GM19099 (cell line): ENCODE data around the gene PHACTR1.

Source experiments
- POLR2A ChIP-seq: IDR thresholded peaks from 3 replicates; pipeline ENCODE4 v1.6.1; 2011; ENCODE audit warnings: low read depth; ENCODE audit not compliant: insufficient read length; ENCODE audit errors: extremely low read depth

The PHACTR1 gene

DNA sequence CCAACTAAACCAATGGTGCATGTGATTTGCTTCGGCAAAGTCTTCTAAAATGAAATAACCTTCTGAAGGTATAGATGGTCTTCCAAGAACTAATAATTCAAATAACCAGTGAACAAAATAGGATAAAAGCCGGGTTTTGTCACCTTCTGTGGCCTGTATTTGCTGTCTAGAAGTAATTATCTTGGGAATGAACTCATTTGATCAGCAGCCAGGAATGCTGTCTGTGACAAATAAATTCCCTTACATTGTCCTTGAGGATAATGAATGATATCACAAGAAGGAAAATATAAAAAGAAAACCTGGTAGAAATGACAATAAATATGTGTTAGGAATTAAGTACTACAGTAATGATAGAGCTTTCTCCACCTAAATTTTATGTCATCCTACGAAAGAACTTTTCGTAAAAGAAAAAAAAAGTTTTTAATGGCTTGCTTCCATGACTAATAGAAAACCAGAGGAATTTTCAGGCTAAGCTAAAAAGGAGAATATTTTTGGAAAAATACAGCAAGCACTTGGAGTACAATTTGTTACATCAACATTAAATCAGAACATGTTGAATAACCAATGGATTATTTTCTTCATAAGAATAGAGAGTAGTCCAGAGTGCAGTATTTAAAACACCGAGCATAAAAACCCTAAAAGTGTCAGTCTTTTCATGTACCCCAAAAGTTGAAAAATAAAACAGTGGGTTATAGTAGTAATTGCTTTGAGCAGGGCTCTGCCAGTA, 364.1 kb downstream of the PHACTR1 start:
- no peak for TF ChIP-seq POLR2A

DNA sequence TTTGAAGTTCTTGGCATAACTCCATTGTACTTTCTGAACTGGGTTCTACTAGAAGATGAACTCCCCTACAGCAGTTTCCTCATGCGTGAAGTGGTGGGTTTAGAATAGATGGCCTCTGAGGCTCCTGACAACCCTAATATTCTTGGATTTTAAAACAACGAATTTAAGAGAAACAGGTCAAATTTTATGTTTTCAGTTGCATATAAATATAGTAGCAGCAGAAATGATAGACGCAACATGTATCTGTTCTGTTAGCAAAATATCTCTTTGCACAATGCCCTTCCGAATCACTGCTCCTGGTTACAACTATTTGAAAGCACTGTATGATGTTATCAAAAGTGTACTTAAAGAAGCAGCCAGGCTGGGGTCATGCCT, 364.6 kb downstream of the PHACTR1 start:
- no peak for TF ChIP-seq POLR2A

DNA sequence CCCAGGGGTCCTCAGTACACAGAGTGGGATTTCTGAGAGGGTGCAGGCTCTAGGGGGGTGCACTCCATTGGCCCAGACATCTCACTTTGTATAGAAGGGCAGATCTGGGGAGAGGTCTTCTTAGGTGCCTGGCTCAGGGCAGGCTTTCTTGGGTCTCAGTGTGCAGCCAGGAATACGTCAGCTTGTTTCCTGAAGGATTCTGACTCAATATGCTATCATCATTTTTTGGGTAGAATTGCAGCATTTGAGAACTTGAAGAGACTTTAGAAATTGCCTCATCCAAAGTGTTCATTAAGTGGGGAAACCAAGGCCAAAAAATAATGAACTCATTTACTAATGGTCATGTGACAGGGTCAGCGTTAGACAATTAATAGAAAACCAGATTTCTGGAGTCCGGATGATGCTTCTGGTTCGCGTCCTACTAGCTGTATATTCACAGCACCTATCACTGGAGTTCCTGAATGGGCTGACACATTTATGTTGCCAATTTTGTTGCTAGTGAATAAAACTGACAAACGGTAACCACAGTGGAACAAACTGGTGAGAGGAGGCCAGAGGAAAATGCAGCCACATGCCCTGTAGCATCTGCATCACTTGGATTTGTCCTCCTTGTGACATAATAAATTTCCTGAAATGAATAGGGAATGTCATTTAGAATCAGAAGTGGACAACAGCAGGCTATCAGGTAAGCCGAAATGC, 372.9 kb downstream of the PHACTR1 start:
- no peak for TF ChIP-seq POLR2A

DNA sequence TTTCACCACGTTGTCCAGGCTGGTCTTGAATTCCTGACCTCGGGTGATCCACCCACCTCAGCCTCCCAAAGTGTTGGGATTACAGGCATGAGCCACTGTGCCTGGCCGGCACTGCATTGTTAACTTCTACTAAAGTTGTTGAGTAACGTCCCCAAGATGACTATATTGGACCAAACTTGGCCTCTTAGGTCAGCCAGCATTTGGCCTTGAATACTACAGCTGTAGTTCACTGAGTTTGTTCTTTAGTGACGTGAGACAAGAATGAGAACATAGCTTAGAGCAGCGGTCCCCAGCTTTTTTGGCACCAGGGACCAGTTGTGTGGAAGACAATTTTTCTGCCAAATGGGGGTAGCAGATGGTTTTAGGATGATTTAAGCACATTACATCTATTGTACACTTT, 374.6 kb downstream of the PHACTR1 start:
- TF ChIP-seq POLR2A, result no peak

DNA sequence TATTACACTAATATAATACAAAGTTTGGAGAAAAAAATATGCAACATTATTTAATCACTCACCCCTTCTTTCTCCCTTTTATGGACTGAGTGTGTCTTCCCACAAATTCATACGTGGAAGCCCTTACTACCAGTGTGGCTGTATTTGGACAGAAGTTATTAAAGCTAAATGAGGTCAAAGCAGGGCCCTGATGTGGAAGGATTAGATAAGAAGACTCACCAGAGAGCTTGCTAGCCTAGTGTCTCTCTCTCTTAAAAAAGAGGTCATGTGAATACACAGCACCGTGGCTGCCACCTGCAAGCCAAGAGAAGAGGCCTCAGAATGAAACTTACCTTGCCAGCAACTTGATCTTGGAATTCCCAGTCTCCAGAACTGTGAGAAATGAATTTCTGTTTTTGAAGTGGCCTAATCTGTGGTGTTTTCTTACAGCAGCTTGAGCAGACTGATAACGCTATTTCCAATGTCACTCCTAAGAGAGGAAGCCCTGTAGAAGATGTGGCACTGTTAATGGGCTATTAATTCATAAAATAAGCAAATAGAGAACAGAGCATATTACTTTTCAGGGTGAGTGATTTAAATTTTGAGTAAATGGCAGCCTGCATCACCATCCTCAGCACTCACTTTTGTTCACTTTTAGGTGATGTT, 378.3 kb downstream of the PHACTR1 start:
- no peak for TF ChIP-seq POLR2A

DNA sequence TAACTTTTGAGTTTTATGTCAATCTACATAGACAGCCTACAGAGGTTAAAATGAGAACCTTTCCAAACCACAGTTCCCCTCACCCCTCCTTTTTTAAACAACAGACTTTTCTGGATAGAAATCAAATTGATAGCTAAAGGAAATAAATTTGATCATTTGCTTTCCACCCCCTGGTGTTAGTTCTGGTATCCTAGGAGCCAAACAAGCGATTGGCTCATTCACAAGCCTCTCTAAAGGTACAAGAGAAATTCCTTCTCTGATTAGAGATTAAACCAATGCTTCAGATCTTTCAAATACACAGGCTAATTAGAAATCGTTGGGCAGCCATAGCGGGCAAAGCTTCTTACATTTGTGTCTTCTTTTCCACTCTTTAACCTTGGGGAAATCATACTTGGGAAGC, 379.5 kb downstream of the PHACTR1 start:
- TF ChIP-seq POLR2A, result no peak

DNA sequence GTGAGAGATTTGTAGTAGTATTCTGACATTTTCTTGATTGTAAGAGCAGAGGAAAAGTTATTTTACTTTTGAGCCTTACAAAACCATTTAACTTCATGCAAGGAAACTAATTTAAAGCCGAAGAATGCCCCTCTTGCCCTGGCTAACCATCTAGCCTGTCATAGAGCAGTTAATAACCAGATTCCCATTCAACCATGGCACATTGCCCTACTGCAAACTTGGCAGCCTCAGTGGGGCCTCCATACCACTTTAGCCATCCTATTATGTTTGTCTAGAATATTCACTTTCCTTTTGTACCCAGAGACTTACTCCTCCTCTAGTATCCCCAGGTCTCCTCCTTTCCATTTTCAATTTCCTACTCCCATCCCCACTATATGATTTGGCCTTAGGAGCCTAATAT, 380.9 kb downstream of the PHACTR1 start:
- no peak for TF ChIP-seq POLR2A

DNA sequence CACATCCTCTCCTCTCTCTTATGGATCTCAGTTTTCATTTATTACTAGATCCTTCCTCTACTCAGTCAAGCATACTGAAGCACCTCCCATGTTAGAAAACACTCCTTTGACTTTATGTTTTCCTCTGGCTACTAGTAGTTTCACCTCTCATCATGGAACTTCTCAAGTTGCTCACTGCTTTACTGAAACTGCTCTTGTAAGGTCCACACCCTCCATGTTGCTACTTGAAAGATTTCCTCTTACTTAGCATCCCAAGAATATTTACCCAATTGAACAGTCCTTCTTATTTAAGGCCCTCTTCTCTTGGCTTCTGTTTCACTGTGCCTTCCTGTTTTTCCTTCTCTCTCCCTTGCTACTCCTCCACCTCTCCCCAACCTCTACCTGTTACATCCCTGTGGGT, 381.4 kb downstream of the PHACTR1 start:
- no peak for TF ChIP-seq POLR2A

DNA sequence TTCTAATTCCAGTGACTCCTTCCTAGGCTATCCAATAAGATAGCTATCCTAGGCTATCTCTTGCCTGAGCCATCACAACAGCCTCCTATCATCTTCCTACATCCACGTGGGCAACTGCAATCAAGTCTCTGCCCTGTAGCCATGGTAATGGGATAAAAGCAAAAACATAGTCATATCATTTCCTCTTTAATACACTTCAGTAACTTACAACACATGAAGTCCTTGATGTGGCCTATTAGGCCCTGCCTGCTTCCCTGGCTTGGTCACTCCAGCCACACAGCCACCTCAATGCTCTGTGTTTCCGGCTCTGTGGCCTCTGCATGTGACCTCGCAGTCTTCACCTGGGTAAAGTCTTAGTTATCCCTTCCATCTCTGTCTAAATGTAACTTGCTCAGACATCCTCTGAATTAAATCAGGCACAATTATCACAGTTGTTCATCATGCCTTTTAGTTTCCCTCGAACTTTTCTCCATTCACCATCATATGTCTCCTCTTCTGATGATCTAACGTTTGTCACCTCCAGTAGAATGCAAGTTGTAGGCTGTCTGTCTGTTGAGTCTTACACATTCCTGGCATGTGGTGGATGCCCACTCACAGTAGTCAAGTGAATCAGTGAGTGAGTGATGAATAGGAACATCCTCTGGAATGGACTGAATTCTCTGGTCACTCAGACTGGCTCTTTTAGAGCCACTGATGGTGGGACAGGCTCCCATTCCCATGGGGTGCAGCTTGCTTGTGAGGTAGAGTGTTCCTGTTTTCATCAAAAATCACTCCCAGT, 382.4 kb downstream of the PHACTR1 start:
- no peak for TF ChIP-seq POLR2A

DNA sequence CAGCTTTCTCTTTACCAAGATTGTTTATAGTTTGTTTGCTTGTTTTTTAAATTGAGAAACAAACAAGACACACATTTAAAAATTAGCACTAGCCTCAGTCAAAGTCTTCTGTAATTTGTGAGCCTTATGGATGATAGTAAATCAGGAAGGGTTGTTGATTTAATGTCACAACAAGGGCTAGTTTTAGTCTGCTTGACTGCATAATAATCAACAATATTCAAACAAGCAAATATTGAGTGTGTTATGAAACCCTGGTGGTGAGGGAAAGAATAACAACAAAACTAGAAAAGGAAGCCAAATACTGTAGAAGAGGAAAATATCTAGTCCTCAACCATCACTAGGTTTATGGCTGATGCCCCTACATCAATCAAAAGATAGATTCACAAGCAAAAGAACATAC, 383.2 kb downstream of the PHACTR1 start:
- TF ChIP-seq POLR2A, result no peak

DNA sequence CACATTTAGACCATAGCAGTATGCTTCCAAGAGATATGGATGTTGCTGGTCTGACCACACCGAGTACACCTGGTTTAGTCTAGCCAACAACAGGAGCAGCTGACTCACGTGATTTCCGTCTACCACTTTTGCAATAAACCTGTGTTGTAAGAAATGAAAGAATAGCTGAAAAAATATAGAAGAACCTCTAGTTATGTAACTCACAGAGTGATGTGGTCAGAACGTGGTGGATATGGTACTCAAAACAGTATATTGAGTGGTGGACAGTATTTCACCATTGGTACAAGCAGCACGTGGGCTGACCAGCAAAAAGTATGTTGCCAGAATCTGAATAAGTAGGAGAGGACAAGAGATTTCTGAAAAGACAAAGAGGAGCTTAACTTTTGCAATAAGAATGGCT, 384.8 kb downstream of the PHACTR1 start:
- TF ChIP-seq POLR2A, result no peak

DNA sequence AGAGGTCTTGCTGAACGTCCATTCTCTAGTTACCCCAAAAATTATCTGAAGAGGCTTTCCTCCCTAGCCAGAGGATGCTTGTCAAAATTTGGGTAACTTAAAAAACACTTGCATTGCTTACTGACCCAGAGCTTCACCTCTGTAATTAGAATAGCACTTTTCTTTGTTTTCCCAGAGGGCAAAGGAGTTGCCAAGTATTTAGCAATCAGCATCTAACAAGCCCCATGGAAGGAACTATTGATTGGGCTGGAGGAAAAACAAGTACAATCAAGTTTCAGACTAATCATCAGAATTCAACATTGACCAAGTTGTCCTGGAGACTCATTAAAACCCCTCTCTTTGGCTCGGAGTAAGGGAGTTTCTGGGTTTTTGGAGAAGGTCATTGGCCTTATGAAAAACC, 385.4 kb downstream of the PHACTR1 start:
- no peak for TF ChIP-seq POLR2A

DNA sequence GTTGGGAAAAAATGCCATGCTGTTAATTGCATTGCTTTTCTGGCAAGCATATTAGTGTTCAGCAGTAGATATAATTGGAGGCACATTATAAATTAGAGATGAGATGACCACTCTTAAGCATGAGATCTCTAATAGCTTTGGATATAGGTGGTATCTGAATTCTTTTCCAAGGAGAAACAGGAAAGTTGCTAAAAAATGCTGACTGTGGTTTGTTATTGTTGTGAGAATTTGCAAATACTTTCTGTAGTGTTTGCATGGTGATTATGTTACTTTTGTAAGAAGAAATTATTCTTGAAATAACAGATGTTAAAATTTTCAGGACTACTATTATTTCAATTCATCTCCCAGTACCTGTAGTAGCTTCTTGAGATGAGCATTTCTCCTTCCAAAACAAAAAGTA, 386.6 kb downstream of the PHACTR1 start:
- TF ChIP-seq POLR2A, result no peak

DNA sequence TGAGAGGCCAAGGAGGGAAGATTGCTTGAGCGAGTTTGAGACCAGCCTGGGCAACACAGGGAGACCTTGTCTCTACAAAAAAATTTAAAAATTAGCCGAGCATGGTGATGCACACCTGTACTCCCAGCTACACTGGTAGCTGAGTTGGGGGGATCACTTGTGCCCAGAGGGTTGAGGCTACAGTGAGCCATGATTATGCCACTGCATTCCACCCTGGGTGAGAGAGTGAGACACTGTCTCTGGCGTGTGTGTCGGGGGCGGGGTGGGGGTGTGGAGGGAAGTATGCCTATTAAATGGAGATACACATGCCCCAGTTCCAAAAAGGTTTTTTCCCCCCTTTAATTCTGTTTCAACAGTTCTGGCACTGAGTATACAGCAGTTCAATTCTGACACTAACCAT, 388.6 kb downstream of the PHACTR1 start:
- no peak for TF ChIP-seq POLR2A

DNA sequence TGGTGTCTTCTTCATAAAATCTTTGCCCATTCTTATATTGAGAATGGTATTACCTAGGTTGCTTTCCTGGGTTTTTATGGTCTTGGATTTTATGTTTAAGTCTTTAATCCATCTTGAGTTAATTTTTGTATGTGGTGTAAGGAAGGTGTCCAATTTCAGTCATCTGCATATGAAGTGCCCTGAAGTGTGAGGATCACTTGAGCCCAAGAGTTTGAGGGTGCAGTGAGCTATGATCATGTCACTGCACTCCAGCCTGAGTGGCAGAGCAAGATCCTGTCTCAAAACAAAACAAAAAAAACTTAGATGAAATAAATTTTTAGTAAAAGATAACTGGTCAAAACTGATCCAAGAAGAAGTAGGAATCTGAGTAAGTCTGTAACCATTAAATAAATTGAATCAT, 396.4 kb downstream of the PHACTR1 start:
- no peak for TF ChIP-seq POLR2A
